ENCODE results near the gene MRPL44.

Gene MRPL44

DNA sequence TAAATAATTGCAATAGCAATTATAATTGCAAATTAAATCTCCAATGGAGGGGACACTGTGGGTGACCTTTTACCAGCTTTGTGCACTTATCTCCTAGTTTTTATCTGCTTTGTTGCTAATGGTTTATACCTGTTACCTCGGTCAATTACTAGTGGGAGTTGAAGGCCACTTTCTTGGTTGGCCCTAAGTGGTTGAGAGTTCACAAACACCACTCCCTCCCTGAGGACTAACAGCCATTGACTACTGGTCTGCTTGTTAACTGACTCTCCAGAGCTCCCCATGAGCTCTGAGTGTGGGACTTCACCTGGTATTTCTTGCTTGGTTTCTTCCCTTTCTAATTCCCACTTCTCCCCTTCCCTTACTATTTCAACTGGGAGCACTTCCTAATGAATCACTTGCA, 54.6 kb downstream of the MRPL44 start:
- Histone ChIP-seq H3K27me3 (no peaks in the 10 kb centered on the region), H3K36me3 (no peaks in the 10 kb centered on the region), H3K9me3 (replicated peaks in 1 of 11) (peaks cover 0 to 4% (median 0%) of the 10 kb centered on the region in 11 experiments; a peak in 1 of 22 replicates), H3K4me2 (no peak overlapping the region), H3K27ac (no peak overlapping the region), H3K9ac (no peak overlapping the region), H4K20me1 (peaks cover 0 to 7% (median 0%) of the 10 kb centered on the region in 11 experiments; a peak in 1 of 22 replicates), H3K4me3 (no peak overlapping the region), H3K4me1 (peaks cover 0 to 19% (median 7%) of the 10 kb centered on the region in 10 experiments; a peak in 12 of 20 replicates)
- no peak for TF ChIP-seq Cebpa-rat (IDR thresholded peaks at IDR 0.05)

GRCh38 chr2:224014336-224014735, 57.1 kb downstream of the MRPL44 start:
- H3K27me3 ChIP-seq, result no peaks in the 10 kb centered on the region
- no peak overlapping the region for H3K4me3 ChIP-seq
- H3K9me3 ChIP-seq (replicated peaks in 1 of 11), result peaks cover 0 to 4% (median 0%) of the 10 kb centered on the region in 11 experiments; a peak in 1 of 22 replicates
- H3K9ac ChIP-seq, result no peak overlapping the region
- H3K4me2 ChIP-seq, result no peak overlapping the region
- no peaks in the 10 kb centered on the region for H3K36me3 ChIP-seq
- H4K20me1 ChIP-seq, result no peaks in the 10 kb centered on the region; a peak in 1 of 22 replicates
- H3K4me1 ChIP-seq, result peaks cover 9 to 27% (median 16%) of the 10 kb centered on the region in 10 experiments; a peak in 19 of 20 replicates
- no peak overlapping the region for H3K27ac ChIP-seq
- no peak for TF ChIP-seq Cebpa-rat (IDR thresholded peaks at IDR 0.05)

DNA sequence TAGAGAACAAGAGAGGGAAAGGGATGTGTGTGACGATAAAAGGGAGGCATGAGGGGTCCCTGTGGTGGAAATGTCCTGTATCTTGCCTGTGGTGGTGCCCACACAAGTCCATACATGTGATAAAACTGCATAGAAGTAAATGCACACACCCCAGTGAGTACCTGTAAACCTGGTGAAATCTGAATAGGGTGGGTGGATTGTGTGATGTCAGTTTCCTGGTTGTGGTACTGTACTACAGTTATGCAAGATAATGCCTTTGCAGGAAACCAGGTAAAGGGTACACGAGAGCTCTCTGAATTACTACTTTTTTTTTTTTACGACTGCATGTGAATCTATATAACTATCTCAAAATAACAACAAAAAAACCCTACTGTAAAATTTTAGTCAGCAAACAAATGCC, 59.7 kb downstream of the MRPL44 start:
- Histone ChIP-seq H3K36me3 (no peaks in the 10 kb centered on the region), H3K4me3 (no peak overlapping the region), H3K4me1 (peaks cover 0 to 17% (median 14%) of the 10 kb centered on the region in 10 experiments; a peak in 17 of 20 replicates), H4K20me1 (no peaks in the 10 kb centered on the region; a peak in 1 of 22 replicates), H3K9ac (no peak overlapping the region), H3K27ac (no peak overlapping the region), H3K4me2 (no peak overlapping the region), H3K27me3 (no peaks in the 10 kb centered on the region), H3K9me3 (replicated peaks in 1 of 11) (peaks cover 0 to 1% (median 0%) of the 10 kb centered on the region in 11 experiments; a peak in 3 of 22 replicates)
- no peak for TF ChIP-seq Cebpa-rat (IDR thresholded peaks at IDR 0.05)
